OCI-LY7 (cell line): ENCODE results near the gene TSTD1.

Source experiments
- CTCF ChIP-seq: fragments of 200-600 bp; sonication (generic); conservative IDR thresholded peaks from 2 replicates; pipeline ENCODE4 v1.5.1; 2014; ENCODE audit warnings: mild to moderate bottlenecking, antibody characterized with exemption, low read length, moderate library complexity, mixed read lengths
- EZH2phosphoT487 ChIP-seq: fragments of 200-600 bp; sonication (generic); IDR thresholded peaks from 2 replicates; pipeline ENCODE4 v1.6.1; 2018; ENCODE audit warnings: low read depth, borderline replicate concordance, mild to moderate bottlenecking, mixed run types, antibody characterized with exemption, low read length, moderate library complexity, mixed read lengths

DNA sequence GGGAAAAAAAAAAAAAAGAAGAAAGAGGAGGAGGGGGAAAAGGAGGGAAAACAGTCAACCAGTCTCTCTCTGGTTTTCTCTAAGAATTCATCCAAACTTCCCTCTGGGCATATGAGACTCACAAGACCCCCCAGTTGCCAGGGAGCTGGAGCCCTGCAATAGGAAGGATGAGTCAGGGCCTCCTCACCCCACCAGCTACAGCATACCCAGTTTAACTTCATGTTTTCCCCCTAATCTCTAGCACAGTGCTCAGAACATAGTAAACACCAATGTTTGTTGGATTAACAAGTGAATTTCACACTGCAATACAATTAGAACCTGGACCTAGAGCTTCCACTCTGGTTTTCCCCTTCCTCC is 25.7 kb downstream of the TSTD1 start:
- TF ChIP-seq CTCF (no peak), EZH2phosphoT487 (no peak)
